ENCODE results near the gene RHOV. TPM values are rescaled to one million over a fixed set of nuclear protein-coding genes. Genes with fewer than 3 reads are reported as not detected.
A peak's percentile ranks its signal among the peaks of the same experiment; 100 is the strongest.

The RHOV gene
- total and polyA plus RNA-seq, 12 donors, result 0.11 to 0.34 (median 0.15) TPM; not detected in 8

- peak in 6 of 7 donors; percentile 48 to 77 (median 58) for DNase-seq
- no peak for TF ChIP-seq CTCF (IDR thresholded peaks at IDR 0.05)
- no peak for TF ChIP-seq POLR2A (IDR thresholded peaks at IDR 0.05)
- H3K9me3 ChIP-seq (replicated peaks in 1 of 3), result no peaks in the 10 kb centered on the region
- H3K4me1 ChIP-seq (replicated peaks in 1 of 2), result peaks cover 24 to 52% of the 10 kb centered on the region in 2 donors
- peak overlapping the region; percentile 78 to 98 (median 91) for H3K27ac ChIP-seq
- H3K27me3 ChIP-seq, result no peaks in the 10 kb centered on the region
- H3K4me3 ChIP-seq, result peak overlapping the region in 1 of 4 donors; percentile 52
- 27 to 34% (median 29%) methylated on average over 14 to 22 of the region's 22 CpGs for WGBS, 4 donors
- peaks cover 0 to 16% of the 10 kb centered on the region in 2 donors for H3K36me3 ChIP-seq (replicated peaks in 1 of 2)
- intact Hi-C loops (cut with DNase I), result loop anchor here (5.0 kb wide), 2 partner anchors 35 to 115 kb away; no protein-coding TSS in a partner anchor
These were observed 33.2 kb upstream of the RHOV start for GRCh38 chr15:40906991-40907802.

GRCh38 chr15:40906091-40906990, 32.3 kb upstream of the RHOV start:
- peaks cover 24 to 52% of the 10 kb centered on the region in 2 donors for H3K4me1 ChIP-seq (replicated peaks in 1 of 2)
- H3K9me3 ChIP-seq (replicated peaks in 1 of 3), result no peaks in the 10 kb centered on the region
- H3K4me3 ChIP-seq, result peak overlapping the region in 2 of 4 donors; percentile 31 to 52
- DNase-seq, result peak; percentile 91 to 98 (median 96)
- WGBS, 4 donors, result 0 to 2% (median 1%) methylated on average over 5 to 36 of the region's 36 CpGs
- H3K27me3 ChIP-seq, result no peaks in the 10 kb centered on the region
- intact Hi-C loops (cut with DNase I), result loop anchor here (5.0 kb wide), 2 partner anchors 36 to 116 kb away; no protein-coding TSS in a partner anchor
- peak in 1 of 2 donors; percentile 72 for TF ChIP-seq POLR2A (IDR thresholded peaks at IDR 0.05)
- peak; percentile 61 to 92 (median 76) for TF ChIP-seq CTCF (IDR thresholded peaks at IDR 0.05)
- peaks cover 0 to 20% of the 10 kb centered on the region in 2 donors for H3K36me3 ChIP-seq (replicated peaks in 1 of 2)
- H3K27ac ChIP-seq, result peak overlapping the region; percentile 78 to 98 (median 91)

- 72 to 78% (median 75%) methylated on average over 7 of the region's 7 CpGs for WGBS, 4 donors
- no peak for DNase-seq
- peaks cover 21 to 44% of the 10 kb centered on the region in 2 donors for H3K4me1 ChIP-seq (replicated peaks in 1 of 2)
- TF ChIP-seq POLR2A (IDR thresholded peaks at IDR 0.05) (no peak), CTCF (IDR thresholded peaks at IDR 0.05) (no peak)
- no peak overlapping the region for H3K4me3 ChIP-seq
- no peaks in the 10 kb centered on the region for H3K27me3 ChIP-seq
- peaks cover 0 to 36% of the 10 kb centered on the region in 2 donors for H3K36me3 ChIP-seq (replicated peaks in 1 of 2)
- no peaks in the 10 kb centered on the region for H3K9me3 ChIP-seq (replicated peaks in 1 of 3)
- intact Hi-C loops (cut with DNase I), result loop anchor here (2.0 to 5.0 kb wide), 4 partner anchors 38 to 280 kb away; no protein-coding TSS in a partner anchor
- H3K27ac ChIP-seq, result no peak overlapping the region
These were observed 30.6 kb upstream of the RHOV start for GRCh38 chr15:40904552-40905201.
